ENCODE measurements around the gene HARBI1.

DNA sequence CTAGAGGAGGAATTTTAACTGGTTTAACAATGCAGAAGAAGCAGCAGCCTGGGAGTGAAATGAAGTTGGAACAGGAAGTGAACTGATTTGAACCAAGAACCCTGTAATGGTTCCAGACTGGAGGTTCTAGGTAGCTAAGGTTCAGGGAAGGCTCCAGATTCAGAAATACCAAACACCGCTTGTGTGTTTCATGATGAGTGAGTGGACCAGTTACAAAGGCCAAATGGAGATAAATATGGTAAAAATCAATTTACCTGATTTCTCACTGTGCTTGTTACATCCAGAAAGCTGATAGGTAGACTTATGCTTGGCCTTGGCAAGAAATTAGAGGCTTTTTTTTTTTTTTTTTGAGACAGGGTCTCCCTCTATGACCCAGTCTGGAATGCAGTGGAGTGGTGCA lies 13.2 kb upstream of the HARBI1 start:
- TF ChIP-seq CTCF (IDR thresholded peaks at IDR 0.05) (no peak), POLR2AphosphoS5 (IDR thresholded peaks at IDR 0.05) (no peak), POLR2A (IDR thresholded peaks at IDR 0.05) (no peak), EP300 (IDR thresholded peaks at IDR 0.05) (no peak)

Data from suprapubic skin (tissue), 4 donors.